ENCODE data around the gene MOB2.
"Not testable (repeated sequence)": the region's sequence is repeated elsewhere in the genome, so short reads cannot be mapped to it uniquely, and the experiment has no call there.

Gene MOB2

DNA sequence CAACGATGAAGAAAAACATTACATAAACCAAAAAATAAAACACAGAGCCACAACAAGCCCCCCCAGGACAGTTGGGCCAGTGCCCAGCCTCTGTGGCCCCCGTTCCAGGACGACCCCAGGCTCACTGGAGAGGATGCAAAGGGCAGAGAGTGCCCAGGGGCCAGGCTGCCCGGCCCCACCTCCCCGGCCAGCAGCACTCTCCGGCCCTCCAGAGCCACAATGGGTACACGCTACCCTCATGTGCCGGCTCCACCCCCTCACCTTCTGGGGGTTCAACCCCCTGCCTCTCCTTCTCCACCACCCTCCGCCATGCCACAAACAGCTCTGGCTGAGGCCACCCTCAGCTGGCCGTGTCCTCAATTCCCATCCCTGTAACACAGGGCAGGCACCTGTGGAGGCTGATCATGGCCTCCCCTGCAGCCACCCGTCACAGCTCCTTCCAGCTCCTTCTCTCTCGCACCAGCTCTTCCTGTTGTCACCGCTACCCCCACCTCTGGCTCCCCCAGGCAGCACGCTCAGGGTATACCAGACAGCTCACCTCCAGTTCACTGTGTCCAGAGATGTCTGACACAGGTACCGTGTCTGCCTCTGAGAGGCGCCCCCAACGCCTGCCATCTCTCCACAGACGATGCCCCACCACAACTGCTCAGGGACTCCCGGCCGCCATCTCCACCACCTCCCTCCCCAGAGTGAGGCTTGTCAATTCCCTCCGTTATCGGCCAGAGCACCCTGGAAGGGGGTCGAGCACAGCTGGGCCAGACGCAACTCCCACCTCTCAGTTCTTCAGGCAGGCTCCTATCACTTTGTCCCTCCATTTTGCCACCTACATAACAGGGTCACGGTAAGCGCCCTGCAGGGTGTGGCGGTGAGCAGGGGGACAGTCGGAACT is 30.8 kb upstream of the MOB2 start:
- DNase-seq (ENCODE audit: low read depth in 2 of 2), result no peak

DNA sequence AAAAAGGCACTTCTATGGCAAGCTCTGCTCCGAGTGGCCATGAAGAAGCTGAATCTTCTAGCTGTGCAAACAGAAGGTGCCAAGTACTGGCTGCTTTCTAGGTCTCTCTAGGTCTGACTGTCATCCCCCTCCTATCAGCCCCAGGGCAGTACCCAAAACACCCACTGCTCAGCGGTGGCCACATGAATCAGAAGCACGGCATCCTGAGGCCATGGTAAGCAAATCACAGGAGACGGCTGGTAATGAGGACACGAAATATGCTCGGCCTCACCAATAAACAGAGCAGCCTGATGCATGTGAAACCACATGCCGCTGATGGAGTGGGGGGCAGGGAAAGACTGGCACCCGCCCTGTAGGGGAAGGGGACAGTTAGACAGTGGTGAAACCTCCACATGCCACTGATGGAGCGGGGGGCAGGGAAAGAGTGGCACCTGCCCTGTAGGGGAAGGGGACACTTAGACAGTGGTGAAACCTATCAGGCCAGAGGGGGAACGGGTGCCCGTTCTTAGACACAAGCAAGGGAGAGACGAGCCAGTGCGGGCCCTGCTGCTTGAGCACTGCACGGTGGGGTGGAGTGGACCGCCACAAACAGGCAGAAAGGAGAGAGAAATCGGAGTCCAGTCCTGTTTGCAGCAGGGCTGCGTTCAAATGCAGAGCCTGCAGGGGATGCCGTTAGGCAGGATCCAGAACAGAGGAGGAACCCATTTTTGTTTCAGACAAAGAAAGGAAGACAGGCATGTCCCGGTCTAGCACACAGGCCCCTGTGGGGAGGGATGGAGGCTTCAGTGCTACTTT is 29.9 kb upstream of the MOB2 start:
- DNase-seq (ENCODE audit: low read depth in 2 of 2), result no peak

DNA sequence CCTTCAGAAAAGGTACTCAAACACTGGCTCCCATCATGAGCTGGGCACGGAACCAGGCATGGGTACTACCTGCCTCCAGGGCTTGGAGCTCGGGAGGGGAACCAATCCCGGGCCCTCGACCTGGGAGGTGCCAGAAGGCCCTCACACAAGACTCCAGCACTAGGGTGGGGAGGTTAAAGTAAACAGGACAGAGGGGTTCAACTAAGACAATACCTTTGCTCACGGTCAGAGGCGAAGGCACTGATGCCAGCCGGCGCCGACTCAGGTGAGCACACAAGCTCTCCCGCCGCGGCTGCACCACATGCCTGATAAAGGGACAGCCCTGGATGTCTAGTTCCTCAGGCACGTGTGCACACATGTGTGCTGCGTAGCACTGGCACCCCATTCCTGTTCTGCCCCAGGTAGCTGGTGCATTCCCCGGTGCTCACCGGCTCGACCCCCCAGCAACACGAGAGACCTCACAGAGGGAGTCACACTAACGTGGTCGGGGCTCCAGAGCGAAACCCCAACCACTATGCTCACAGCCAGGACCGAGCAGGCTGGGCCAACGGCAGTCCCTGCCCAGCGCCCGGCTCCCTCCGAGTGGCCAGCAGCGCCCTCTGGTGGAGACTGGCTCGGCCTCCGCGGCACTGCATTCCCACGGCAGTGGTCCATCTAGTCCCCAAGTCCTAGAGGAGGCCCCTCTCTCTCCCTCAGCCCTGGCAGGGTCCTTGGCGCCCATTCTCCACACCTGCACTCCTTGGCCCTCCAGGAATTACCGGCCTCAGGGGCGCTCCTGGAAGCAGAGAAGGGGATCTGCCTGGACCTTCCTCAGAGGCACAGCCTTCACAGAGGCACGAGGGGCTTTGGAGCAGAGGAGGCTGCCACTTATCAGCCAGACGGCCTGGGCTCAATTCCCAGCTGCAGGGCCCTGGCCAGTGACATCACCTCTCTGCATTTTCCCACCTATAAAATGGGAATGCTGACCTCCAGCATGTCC is 28.8 kb upstream of the MOB2 start:
- DNase-seq (ENCODE audit: low read depth in 2 of 2), result peak; percentile 48 to 53

DNA sequence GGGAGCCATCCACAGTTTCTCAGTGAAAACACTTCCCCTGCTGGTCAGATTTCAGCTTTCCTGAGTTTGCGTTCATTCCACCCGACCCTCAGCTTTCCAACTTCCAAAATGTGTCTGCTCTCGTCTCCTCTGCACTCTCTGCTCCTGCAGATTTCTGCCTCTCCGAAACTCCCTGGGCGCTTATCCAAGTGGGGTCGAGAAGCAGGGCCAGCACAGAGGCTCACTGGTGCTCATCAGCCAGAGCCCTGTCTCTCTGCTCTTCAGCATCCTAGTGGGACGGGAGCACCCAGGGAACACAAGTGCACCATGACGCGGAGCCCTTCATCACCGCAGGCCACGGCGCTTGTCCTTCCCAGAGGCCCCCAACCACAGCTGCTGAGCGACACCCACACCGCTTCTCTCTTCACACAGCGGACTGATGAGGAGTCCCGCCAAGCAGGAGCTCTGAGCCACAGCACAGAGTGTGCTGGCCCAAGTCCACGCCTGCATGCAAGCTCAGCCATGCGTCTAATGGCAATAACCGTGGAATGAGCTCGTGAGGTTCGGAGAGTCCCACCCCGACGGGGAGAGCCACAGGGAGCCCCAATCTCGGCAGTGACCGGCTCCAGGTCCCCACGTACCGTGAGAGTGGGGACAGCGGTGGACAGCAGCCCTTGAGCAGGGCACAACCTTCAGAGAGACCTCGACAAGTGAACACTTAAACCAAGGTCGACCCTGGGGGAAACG is 27.9 kb upstream of the MOB2 start:
- DNase-seq (ENCODE audit: low read depth in 2 of 2), result no peak

DNA sequence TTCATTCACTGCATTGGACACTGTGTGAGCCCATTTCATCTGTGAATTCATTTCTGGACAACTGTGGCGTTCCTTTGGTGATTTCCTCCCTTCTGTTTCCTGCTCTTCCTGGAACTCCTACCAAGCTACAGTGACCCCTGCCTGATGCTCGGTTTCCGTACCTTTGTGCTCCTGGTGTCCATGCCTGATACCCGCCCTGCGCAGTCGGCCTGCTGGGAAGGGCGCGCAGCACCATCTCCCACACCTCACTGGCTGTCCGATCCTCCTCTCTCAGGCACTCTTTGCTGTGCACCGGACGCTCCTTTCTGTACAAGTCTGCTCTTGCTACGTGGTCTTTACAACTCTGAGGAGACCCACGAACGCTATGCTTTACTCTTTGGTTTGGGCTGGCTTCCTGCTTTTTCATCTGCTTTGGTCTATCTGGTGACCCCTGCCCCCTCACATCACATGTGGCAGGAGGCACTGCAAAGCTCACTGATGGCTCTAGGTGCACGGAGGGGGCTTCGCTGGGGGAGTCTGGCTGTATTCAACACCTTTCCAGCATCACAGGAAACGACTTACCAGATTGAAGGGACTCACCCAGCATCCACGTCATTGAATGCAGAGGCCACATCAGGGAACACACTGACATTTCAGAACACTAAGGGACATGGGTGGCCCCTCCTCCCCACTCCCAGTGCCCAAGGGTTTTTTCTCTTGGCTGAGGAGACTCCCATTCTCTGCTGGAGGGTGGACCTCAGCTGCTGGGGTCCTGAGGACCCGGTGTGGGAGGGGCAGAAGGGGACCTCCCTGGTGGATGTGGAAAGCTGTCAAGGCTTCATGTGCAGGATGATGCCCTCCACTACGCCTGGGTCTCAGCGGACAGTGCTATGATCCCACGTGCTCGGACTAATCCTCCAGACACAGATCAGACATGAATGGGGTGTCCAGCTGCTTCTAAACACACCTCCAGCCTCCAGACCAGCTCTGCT is 27.0 kb upstream of the MOB2 start:
- no peak for DNase-seq (ENCODE audit: low read depth in 2 of 2)

DNA sequence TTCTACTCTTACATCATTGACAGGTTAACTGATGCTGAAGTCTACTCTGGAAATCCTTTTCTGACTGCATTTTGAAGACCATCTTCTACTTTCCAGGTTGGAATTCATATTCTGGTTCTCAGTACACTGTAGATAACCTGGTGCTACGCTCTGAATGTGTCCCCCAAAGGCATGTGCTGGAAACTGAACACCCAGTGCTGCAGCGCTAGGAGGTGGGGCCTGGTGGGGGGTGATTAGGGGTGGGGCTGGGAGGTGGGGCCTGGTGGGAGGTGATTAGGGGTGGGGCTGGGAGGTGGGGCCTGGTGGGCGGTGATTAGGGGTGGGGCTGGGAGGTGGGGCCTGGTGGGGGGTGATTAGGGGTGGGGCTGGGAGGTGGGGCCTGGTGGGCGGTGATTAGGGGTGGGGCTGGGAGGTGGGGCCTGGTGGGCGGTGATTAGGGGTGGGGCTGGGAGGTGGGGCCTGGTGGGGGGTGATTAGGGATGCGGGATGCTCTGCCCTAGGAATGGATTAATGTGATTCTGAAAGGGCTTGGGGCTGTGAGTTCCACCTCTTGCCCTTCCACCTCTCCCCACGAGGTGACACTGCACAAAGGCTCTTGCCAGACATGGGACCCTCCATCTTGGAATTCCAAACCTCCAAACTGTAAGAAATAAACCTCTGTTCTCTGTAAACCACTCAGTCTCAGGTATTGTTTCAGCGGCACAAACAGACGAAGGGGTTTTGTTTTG is 26.1 kb upstream of the MOB2 start:
- not testable (repeated sequence) for DNase-seq (ENCODE audit: low read depth in 2 of 2)

DNA sequence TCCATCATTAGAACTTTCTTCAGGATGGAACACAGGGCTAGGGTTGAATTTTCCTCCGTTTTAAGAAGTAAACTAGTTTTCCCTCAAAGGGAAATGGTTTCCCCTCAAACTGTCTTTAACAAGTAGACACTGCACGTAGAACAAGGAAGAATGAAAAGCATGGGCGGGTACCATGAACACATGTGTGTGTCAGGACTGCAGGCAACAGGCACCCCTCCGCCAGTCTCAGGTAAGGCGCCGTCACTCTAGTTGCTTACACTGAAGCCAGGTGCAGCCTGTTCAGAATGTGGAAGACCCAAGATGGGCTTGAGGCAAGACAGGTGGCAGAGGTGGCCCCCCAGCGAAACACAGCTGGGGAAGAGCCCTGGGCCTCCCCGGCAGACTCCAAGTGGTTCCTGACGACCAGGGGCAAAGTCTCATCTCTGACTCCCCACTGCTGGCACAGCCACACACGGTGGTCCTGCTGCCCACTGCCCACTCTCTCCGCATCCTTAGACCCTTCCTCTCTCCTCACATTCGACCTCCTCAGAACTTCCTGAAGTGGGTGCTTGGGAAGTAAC is 25.4 kb upstream of the MOB2 start:
- no peak for DNase-seq (ENCODE audit: low read depth in 2 of 2)

DNA sequence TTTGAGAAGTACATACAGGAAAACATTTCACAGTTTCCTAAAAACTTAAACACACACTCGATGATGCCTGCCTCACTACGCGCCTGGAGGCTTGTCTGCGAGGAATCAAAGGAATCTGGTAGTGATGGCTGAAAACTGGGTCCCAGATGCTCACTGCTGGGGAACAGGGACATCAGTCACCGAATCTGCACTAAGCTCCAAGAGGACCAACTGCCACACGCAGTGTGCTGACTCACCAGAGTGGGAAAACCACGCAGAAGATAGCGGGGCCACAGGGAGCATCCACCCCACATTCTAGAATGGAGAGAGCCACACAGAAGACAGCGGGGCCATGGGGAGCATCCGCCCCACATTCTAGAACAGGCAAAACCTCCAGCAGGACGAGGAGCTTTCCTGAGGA is 24.3 kb upstream of the MOB2 start:
- no peak for DNase-seq (ENCODE audit: low read depth in 2 of 2)

DNA sequence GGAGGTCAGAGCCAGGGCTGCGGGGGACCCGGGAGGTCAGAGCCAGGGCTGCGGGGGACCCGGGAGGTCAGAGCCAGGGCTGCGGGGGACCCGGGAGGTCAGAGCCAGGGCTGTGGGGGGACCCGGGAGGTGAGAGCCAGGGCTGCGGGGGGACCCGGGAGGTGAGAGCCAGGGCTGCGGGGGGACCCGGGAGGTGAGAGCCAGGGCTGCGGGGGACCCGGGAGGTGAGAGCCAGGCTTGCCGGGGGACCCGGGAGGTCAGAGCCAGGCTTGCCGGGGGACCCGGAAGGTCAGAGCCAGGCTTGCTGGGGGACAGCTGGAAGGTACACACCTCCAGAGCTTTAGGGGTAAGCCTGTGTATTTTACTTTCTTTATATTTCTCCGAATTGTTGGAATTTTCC is 23.8 kb upstream of the MOB2 start:
- DNase-seq (ENCODE audit: low read depth in 2 of 2), result not testable (repeated sequence)

DNA sequence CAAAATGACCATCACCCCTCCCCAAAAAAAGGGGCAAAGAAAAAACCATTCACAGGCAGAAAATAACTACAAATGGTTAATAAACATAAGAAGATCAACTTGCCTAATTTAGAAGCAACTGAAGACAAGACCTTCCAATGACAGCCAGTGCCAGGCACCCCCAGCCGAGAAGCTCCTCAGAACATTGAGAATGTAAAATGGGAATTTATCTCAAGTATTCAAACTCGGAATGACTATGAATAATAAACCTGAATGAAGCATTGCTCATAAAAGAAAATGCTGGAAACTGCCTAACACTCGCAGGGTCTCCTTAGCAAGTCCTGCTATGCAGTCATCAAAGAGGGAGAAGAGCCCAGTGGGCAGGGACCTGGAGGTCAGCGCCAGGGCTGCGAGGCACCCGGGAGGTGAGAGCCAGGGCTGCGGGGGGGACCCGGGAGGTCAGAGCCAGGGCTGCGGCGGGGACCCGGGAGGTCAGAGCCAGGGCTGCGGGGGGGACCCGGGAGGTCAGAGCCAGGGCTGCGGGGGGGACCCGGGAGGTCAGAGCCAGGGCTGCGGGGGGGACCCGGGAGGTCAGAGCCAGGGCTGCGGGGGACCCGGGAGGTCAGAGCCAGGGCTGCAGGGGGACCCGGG is 23.2 kb upstream of the MOB2 start:
- DNase-seq (ENCODE audit: low read depth in 2 of 2), result no peak

DNA sequence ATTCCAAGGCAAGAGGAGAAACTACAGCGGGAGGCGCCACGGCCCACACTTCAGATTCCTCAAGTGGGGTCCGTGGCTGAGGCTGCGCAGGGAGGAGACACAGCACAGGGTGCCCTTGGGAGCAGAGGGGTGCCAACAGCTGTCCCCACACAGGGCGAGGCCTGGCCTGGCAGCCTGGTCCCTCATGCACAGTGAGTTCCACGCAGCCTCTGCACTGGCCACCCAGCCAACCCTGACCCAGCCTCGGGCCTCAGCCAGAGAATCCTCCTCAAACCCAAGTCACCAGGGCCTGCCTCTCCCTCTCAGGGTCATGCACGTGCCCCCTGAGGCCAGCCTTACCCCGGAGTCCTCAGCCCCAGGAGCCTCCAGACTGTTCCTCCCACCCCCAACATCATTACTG is 22.4 kb upstream of the MOB2 start:
- no peak for DNase-seq (ENCODE audit: low read depth in 2 of 2)

DNA sequence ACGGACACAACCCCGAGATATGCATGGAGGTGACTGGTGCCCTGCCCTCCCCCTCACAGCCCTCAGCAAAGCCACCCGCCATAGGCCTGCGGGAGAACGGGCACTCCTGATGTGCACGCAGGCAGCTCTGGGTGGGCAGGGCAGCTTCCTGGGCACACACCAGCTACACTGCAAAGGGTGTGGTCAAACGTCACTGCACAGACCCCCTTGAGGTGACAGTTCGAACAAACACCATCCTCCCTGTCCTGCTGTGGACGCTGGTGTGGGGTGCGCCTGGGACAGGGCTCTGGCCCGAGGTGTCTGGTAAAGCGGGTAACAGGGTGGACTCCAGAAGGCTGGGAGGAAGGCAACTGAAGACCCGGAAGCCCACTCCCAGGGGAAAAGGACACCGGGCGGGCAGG is 21.9 kb upstream of the MOB2 start:
- DNase-seq (ENCODE audit: low read depth in 2 of 2), result no peak

DNA sequence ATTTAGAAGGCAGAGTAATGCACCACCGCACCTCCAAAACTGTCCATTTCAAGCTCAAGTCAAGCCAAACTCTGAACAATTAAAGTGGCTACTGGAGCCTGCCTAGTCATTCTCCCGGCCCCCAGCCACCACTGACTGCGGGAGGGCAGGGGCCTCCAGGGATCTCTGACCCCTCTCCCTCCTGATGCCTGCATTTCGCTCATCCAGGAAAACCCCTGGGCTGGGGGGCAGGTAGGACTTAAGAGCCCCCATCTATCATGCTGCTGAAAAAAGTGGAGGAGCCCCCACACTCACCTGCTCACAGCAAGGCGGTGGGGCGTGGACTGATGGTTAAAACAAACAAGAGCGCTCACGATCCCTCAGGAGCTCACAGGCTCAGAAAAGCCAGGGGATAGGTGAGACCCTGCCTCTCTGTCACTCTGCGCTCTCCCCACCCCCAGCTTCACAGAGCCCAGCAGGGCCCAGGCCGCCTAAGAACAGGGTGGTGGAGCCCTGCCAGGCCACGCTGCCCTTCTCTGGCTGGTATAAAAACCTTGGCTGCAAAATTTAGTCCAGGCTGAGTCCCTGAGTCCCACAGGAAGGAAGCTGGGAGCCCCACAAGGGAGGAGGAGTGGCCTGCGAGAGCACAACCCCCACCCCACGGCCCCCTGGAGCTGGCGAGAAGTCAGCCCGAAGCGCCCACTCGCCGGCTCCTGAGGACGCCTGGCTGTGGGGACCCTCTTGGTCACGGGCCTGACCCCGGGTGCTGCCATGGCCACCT is 21.0 kb upstream of the MOB2 start:
- no peak for DNase-seq (ENCODE audit: low read depth in 2 of 2)

DNA sequence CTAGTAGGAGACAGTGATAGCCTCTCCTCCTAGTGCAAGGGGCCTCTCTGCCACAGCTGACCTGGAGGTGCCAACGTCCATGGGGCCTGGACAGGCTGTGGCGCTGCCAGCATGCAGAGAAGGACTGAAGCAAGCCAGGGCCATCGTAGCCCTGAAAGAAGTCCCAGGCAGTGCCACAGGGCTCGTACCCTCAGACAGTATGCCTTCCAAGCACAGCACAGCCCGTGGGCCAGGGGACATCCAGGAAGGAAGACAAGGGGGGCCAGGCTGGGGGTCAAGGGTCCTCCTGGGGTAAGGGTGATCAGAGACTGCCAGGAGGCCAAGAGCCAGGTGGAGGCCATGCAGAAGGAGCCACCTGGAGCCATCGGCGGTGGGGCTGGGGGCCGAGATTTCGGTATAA is 20.4 kb upstream of the MOB2 start:
- DNase-seq (ENCODE audit: low read depth in 2 of 2), result no peak

DNA sequence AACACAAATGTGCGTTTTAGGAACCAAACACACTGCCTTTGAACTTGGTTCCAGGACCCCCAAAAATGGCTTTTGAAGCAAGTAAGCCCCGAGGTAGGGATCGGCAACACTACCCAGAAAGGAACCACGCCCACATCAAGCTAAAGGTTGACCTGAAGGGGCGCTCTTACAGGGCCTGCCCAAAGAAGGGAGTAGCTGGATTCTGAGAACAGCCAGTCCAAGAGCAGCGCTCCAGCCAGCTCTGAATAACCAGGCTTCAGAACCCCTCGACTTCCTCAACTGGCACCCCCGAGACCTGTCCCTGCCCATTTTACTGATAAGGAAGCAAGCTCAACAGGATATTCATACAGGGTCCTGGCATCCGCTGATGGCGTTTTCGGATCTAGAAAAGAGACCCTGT is 18.9 kb upstream of the MOB2 start:
- no peak for DNase-seq (ENCODE audit: low read depth in 2 of 2)

DNA sequence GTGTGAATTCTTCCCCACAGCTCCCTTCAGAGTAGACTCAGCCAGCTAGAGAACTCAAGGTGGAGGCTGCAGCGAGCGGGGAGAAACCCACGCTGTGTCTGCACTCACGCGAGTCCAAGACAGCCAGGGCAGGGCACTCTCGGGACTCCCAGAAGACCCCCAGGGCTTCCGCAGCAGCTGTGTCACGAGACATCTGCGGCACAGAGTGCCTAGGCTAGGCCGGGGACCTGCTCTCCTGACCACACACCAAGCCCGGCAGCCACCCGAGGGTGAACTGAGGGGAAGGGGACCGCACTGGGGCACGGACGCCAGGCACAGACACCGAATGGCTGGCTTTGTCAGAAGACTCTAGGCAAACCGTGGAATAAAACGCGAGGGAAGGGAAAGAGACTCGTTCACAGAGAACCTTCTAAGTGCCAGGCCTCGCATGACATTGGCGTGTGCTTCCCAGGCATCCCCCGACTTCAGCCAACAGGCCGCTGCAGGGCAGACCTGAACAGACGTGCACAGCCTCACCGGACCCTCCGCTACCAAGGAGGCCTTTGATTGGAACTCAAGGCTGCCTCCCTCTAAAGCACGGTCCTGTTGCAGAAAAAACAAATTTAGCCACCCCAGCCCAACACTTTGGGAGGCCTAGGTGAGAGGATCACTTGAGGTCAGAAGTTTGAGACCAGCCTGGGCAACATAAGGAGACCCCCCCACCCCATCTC is 18.2 kb upstream of the MOB2 start:
- DNase-seq (ENCODE audit: low read depth in 2 of 2), result no peak

DNA sequence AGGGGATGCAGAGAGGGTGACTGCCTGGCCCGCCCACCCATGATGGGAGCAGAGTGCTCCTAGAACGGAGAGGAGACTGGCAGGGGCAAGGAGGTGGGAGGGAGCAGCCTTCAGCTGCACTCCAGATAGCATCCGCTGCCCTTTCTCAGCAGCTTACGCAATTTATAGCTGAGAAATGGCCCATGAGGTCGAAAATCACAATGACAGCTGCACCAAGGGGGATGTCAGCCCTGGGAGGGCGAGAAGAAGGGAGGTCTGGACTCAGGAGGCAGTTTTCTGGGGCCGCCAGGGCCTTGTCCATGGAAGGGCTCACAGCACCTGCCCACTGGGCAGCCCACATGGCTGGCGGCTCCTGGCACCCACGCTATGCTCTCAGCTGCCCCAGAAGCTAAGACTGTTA is 17.6 kb upstream of the MOB2 start:
- DNase-seq (ENCODE audit: low read depth in 2 of 2), result no peak

Measured in stimulated activated CD8-positive, alpha-beta memory T cell treated with anti-CD3 and anti-CD28 coated beads, Interleukin-2, amount 100 ng/mL, for 1 hour (primary cell).